Heart right ventricle (tissue), 16 donors: ENCODE data around the gene RET. TPM values are rescaled to one million over a fixed set of nuclear protein-coding genes. Genes with fewer than 3 reads are reported as not detected.

Experiments
- ATAC-seq, 8 donors: fragments of 200-7000 bp; cut with Tn5 transposase; one replicate each; pipeline ENCODE4 v1.9.1; 2020; ENCODE audit warnings: mild to moderate bottlenecking in 8 of 8, moderate library complexity in 8 of 8, moderate number of reproducible peaks in 1 of 8
- DNase-seq, 2 donors: peaks; one replicate each; pipeline ENCODE4 v3.0.0-alpha.2; 2020
- H3K27ac ChIP-seq, 10 donors: fragments of 200-600 bp; sonication (generic) in 2 of 10; one replicate each; pipeline versions ENCODE4 v1.5.0 to v1.8.0; 2020 to 2022; ENCODE audit warnings: mild to moderate bottlenecking in 3 of 10
- H3K27me3 ChIP-seq, 7 donors: fragments of 200-600 bp; one replicate each; pipeline ENCODE4 v1.8.0; 2021 to 2022; ENCODE audit warnings: mild to moderate bottlenecking in 2 of 7
- H3K36me3 ChIP-seq, 9 donors: fragments of 200-600 bp; sonication (generic) in 1 of 9; one replicate each; pipeline versions ENCODE4 v1.5.0 to v1.8.0; 2020 to 2022; ENCODE audit warnings: mild to moderate bottlenecking in 2 of 9
- H3K4me1 ChIP-seq, 9 donors: fragments of 200-600 bp; sonication (generic) in 1 of 9; one replicate each; pipeline versions ENCODE4 v1.5.0 to v1.8.0; 2020 to 2022; ENCODE audit warnings: mild to moderate bottlenecking in 4 of 9
- H3K4me3 ChIP-seq, 10 donors: fragments of 200-600 bp; sonication (generic) in 2 of 10; one replicate each; pipeline versions ENCODE4 v1.5.0 to v1.8.0; 2020 to 2022; ENCODE audit warnings: mild to moderate bottlenecking in 7 of 10, moderate library complexity in 2 of 10
- H3K9me3 ChIP-seq, 11 donors: fragments of 200-600 bp in 10 of 11; sonication (generic) in 2 of 11; one replicate each; pipeline versions ENCODE4 v1.5.0 to v1.8.0; 2013 to 2022; ENCODE audit warnings: mild to moderate bottlenecking in 2 of 11, control low read depth in 1 of 11, moderate library complexity in 1 of 11
- WGBS, 2 donors: extraction: QIAGEN DNeasy Blood & Tissue Kit; methylation state at CpG; one replicate each; pipeline ENCODE4 v1.1.7; 2013; ENCODE audit warnings: inconsistent platforms in 1 of 2; 5-methylcytosine and 5-hydroxymethylcytosine counted together
- intact Hi-C, 10 donors: fragments of 100-400 bp; cut with DNase I; formaldehyde crosslinking; loops; one replicate each; pipeline versions ENCODE4 v1.11.1 to v1.14.2; 2022
- polyA plus RNA-seq, 2 donors: library from polyadenylated mRNA; stranded (reverse); fragments of 200-250 nt; gene quantifications; one replicate each; pipeline ENCODE4 v1.2.3, GENCODE V29; 2013
- total RNA-seq, 10 donors: library from RNA; stranded (reverse); fragmentation: NEBNext Ultra II Directional in 3 of 10; extraction: Animal tissue kit (Norgen Biotek cat#: 25700) in 3 of 10; gene quantifications; one replicate each; pipeline versions ENCODE4 v1.2.1 to v1.2.4, GENCODE V29; 2021 to 2023
- TF ChIP-seq, protein P1 (sequence below), 9 donors: fragments of 200-600 bp; sonication (generic) in 2 of 9; IDR thresholded peaks; one replicate each; pipeline versions ENCODE4 v1.5.0 to v1.8.0; 2021 to 2022; ENCODE audit warnings: antibody characterized with exemption in 9 of 9, mild to moderate bottlenecking in 5 of 9, moderate library complexity in 1 of 9
- donor health status: Arrhythmogenic right ventricular cardiomyopathy.
- donor health status: ischemic (EF 13 %, LVEDD 7.1; RV severe dilation, severe dysfunction).
- donor health status: healthy with polysubstance abuse.
- donor health status: DM: no; HTN: yes; CAD: no.
- donor health status: DM: no; HTN: no; CAD: no.
- donor health status: ischemic (EF 25% LVEDD 6.9; RV normal size, moderate dysfunction).
- donor health status: ischemic (EF 25% LVEDD 5.7; RV mildly dilated, moderate dysfunction).
- donor health status: healthy.
- donor health status: DM: yes; HTN: yes; CAD: no.
- donor health status: Ischemic cardiomyopathy.
- donor health status: ischemic (EF 35%, LVEDD 5.7; RV mildly dilated, moderate dysfunction).
- donor health status: nonischemic (EF 11% LVEDD 7.7; RV severe dilation, severe dysfunction).
- donor health status: DM: yes; HTN: yes; CAD: no.
- donor health status: PGD.
- donor health status: ischemic (EF 29% LVEDD 5.4; RV normal size, mild dysfunction).
- donor health status: nonischemic (EF 23%, LVEDD 6.1; RV moderate dilation, normal function).

RET gene
- total and polyA plus RNA-seq, 12 donors, result 0.38 to 2.6 (median 1.2) TPM

DNA sequence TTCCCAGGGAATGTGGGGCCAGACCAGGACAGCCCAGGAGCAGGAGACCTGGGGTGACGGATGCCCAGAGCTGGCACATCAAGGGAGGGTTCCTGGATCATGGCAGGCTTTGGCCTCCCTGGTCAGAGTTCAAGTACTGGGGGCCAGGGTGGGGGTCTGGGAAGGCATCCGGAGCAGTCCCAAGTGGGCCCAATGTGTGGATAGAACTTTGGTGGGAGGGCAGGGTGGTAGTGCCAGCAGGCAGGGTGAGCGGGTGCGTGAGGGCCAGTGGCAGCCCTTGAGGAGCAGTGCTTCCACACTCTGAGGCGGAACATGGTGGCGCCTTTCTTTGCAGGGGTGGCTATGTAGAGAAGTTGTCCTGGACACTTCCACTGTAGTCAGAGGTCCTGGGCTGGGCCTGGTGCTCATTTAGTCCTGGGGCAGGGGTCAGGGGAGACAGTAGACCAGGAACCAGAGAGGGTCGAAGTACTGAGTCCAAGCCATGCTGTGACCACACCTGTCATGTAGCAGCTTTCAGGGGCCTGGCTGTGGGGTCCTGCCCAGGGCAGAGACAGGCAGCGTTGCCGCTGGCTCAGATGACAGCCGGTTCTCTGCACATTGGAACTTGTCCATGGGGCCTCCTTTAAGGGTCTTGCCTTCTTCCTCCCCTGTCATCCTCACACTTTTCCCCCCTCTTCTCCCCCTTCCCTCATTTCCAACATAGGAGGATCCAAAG is 39.2 kb downstream of the RET start:
- intact Hi-C loops, result no loop called here
- no peak for ATAC-seq
- no peaks in the 10 kb centered on the region for H3K36me3 ChIP-seq
- WGBS, 2 donors, result 92 to 94% methylated on average over 10 of the region's 10 CpGs
- H3K27me3 ChIP-seq, result no peaks in the 10 kb centered on the region
- no peak overlapping the region for H3K4me3 ChIP-seq
- no peak for DNase-seq
- no peaks in the 10 kb centered on the region for H3K9me3 ChIP-seq
- TF ChIP-seq, protein P1, sequence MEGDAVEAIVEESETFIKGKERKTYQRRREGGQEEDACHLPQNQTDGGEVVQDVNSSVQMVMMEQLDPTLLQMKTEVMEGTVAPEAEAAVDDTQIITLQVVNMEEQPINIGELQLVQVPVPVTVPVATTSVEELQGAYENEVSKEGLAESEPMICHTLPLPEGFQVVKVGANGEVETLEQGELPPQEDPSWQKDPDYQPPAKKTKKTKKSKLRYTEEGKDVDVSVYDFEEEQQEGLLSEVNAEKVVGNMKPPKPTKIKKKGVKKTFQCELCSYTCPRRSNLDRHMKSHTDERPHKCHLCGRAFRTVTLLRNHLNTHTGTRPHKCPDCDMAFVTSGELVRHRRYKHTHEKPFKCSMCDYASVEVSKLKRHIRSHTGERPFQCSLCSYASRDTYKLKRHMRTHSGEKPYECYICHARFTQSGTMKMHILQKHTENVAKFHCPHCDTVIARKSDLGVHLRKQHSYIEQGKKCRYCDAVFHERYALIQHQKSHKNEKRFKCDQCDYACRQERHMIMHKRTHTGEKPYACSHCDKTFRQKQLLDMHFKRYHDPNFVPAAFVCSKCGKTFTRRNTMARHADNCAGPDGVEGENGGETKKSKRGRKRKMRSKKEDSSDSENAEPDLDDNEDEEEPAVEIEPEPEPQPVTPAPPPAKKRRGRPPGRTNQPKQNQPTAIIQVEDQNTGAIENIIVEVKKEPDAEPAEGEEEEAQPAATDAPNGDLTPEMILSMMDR (IDR thresholded peaks at IDR 0.05), result no peak
- H3K27ac ChIP-seq, result no peak overlapping the region
- H3K4me1 ChIP-seq, result peaks cover 0 to 9% (median 3%) of the 10 kb centered on the region in 9 donors

DNA sequence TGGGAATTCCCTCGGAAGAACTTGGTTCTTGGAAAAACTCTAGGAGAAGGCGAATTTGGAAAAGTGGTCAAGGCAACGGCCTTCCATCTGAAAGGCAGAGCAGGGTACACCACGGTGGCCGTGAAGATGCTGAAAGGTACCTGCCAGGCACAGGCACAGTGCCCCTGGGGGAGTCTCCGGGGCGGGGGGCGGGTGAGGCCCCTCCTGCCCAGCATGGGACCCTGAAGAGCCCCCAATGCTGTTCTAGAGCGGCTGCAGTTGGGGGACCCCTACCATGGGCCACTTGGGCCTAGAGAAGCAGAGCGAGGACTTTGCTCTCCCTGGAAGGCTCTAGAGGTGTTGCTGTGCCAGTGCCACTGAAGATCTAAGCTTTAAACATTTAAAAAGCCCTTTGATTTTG is 39.7 kb downstream of the RET start:
- intact Hi-C loops, result no loop called here
- Histone ChIP-seq H3K4me3 (no peak overlapping the region), H3K27ac (no peak overlapping the region), H3K27me3 (no peaks in the 10 kb centered on the region), H3K36me3 (no peaks in the 10 kb centered on the region), H3K9me3 (no peaks in the 10 kb centered on the region), H3K4me1 (peaks cover 0 to 15% (median 9%) of the 10 kb centered on the region in 9 donors)
- no peak for DNase-seq
- TF ChIP-seq, protein P1 (IDR thresholded peaks at IDR 0.05), result no peak
- no peak for ATAC-seq
- 91 to 92% methylated on average over 10 of the region's 10 CpGs for WGBS, 2 donors

DNA sequence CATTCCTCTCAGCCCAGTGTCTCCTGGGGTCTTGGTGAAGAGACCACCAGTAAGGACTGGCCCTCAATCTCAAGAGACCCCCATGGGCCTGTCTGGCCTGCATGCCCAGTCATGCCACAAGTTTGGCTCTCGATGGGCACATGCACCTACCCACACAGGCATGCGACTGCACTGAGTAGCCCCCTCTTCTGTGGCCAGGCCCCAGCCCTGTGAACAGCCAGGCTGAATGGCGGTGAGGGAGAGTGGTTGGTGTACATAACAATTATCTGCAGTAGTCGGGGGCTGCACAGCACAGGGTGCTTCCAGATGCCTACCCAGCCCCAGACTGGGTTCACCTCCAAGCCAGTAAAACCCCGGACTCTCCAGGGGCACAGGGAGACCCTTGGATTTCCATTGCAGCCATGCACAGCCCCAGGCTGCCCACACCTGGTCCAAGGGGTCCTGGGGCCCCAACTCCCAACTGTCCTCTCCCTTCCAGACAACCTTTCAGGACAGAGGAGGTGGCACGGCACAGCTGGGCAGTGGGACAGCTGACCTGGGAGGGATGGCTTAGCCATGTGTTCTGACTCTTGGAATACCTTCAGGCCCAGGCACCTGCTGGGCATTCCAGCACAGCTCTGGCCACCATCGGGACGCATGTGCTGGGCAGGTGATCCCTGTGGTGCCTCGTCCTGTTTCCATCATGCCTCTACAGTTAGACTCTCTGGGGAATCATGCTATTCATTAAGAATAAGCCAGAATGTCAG is 40.3 kb downstream of the RET start:
- Histone ChIP-seq H3K4me3 (no peak overlapping the region), H3K9me3 (no peaks in the 10 kb centered on the region), H3K4me1 (peaks cover 0 to 21% (median 10%) of the 10 kb centered on the region in 9 donors), H3K27me3 (no peaks in the 10 kb centered on the region), H3K36me3 (no peaks in the 10 kb centered on the region), H3K27ac (no peak overlapping the region)
- ATAC-seq, result no peak
- TF ChIP-seq, protein P1 (IDR thresholded peaks at IDR 0.05), result no peak
- DNase-seq, result no peak
- intact Hi-C loops, result no loop called here
- WGBS, 2 donors, result 83% methylated on average over 9 of the region's 9 CpGs

DNA sequence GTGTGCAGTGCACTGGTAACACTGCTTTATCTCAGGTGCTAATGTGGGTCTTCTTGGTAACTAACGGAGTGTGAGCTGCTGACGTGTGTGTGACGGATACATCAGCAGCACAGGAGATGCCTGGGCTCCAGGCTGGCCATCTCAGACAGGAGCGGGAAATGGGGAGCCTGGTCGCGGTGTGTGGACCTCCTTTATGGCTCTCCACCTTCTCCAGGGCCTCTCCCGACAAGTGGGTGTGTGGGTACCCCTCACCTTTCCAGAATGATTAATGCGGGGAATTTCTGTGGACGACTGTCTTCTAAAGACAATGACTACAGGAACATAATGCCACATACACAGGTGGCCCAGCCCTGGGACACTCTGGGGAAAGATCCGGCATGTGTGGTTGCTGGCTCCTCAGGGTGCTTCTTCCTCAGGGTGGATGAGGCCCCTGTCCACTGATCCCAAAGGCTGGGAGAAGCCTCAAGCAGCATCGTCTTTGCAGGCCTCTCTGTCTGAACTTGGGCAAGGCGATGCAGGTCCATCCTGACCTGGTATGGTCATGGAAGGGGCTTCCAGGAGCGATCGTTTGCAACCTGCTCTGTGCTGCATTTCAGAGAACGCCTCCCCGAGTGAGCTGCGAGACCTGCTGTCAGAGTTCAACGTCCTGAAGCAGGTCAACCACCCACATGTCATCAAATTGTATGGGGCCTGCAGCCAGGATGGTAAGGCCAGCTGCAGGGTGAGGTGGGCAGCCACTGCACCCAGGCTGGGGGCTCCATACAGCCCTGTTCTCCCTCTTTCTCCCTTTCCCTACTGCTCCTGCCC is 41.1 kb downstream of the RET start:
- Histone ChIP-seq H3K36me3 (no peaks in the 10 kb centered on the region), H3K27ac (no peak overlapping the region), H3K4me3 (no peak overlapping the region), H3K4me1 (peaks cover 0 to 23% (median 10%) of the 10 kb centered on the region in 9 donors), H3K9me3 (no peaks in the 10 kb centered on the region), H3K27me3 (no peaks in the 10 kb centered on the region)
- intact Hi-C loops, result no loop called here
- TF ChIP-seq, protein P1 (IDR thresholded peaks at IDR 0.05), result no peak
- WGBS, 2 donors, result 89 to 90% methylated on average over 18 of the region's 18 CpGs
- DNase-seq (no peak), ATAC-seq (no peak)
